Breast epithelium (tissue), 3 donors: ENCODE data around the gene KCNMB1.

ENCODE experiments used
- POLR2A ChIP-seq: fragments of 450-650 bp; IDR thresholded peaks from one replicate; pipeline ENCODE4 v1.6.1; 2016; ENCODE audit warnings: antibody characterized with exemption, mild to moderate bottlenecking, moderate library complexity
- TF ChIP-seq, protein P1 (sequence below), 3 donors: fragments of 450-650 bp; IDR thresholded peaks; one replicate each; pipeline ENCODE4 v1.5.1; 2016 to 2017; ENCODE audit warnings: antibody characterized with exemption in 3 of 3, mild to moderate bottlenecking in 3 of 3, moderate library complexity in 3 of 3

DNA sequence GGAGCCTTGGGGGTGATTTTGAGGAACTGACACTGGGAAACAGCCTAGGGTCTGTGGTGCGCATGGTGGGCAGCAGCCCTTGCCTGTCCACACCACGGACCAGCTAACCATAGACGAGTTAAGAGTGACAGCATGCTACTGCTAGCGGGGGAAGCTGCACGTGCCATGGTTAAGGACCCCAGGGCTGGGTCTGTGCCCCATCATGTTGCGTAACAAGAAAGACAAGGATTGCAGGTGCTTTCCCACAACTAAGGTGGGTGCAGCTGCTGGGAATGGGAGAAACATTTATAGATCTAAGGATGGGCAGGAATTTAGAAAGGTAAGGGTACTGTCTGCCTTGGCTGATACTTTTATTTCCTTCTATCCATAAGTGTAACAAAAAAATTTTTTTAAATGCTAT is 17.9 kb upstream of the KCNMB1 start:
- TF ChIP-seq, protein P1, sequence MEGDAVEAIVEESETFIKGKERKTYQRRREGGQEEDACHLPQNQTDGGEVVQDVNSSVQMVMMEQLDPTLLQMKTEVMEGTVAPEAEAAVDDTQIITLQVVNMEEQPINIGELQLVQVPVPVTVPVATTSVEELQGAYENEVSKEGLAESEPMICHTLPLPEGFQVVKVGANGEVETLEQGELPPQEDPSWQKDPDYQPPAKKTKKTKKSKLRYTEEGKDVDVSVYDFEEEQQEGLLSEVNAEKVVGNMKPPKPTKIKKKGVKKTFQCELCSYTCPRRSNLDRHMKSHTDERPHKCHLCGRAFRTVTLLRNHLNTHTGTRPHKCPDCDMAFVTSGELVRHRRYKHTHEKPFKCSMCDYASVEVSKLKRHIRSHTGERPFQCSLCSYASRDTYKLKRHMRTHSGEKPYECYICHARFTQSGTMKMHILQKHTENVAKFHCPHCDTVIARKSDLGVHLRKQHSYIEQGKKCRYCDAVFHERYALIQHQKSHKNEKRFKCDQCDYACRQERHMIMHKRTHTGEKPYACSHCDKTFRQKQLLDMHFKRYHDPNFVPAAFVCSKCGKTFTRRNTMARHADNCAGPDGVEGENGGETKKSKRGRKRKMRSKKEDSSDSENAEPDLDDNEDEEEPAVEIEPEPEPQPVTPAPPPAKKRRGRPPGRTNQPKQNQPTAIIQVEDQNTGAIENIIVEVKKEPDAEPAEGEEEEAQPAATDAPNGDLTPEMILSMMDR (IDR thresholded peaks at IDR 0.05) = no peak
- no peak for TF ChIP-seq POLR2A
